GM12872 (cell line): Measurements from ENCODE around the gene ANKRD23.

Experiments
- TF ChIP-seq, protein P1 (sequence below): IDR thresholded peaks from 3 replicates; pipeline ENCODE4 v1.5.1; 2011; ENCODE audit warnings: low read depth, mild to moderate bottlenecking, low read length, moderate library complexity; ENCODE audit not compliant: insufficient read depth

The ANKRD23 gene

GRCh38 chr2:96798733-96799622 is 44.8 kb downstream of the ANKRD23 start:
- TF ChIP-seq, protein P1, sequence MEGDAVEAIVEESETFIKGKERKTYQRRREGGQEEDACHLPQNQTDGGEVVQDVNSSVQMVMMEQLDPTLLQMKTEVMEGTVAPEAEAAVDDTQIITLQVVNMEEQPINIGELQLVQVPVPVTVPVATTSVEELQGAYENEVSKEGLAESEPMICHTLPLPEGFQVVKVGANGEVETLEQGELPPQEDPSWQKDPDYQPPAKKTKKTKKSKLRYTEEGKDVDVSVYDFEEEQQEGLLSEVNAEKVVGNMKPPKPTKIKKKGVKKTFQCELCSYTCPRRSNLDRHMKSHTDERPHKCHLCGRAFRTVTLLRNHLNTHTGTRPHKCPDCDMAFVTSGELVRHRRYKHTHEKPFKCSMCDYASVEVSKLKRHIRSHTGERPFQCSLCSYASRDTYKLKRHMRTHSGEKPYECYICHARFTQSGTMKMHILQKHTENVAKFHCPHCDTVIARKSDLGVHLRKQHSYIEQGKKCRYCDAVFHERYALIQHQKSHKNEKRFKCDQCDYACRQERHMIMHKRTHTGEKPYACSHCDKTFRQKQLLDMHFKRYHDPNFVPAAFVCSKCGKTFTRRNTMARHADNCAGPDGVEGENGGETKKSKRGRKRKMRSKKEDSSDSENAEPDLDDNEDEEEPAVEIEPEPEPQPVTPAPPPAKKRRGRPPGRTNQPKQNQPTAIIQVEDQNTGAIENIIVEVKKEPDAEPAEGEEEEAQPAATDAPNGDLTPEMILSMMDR = no peak

DNA sequence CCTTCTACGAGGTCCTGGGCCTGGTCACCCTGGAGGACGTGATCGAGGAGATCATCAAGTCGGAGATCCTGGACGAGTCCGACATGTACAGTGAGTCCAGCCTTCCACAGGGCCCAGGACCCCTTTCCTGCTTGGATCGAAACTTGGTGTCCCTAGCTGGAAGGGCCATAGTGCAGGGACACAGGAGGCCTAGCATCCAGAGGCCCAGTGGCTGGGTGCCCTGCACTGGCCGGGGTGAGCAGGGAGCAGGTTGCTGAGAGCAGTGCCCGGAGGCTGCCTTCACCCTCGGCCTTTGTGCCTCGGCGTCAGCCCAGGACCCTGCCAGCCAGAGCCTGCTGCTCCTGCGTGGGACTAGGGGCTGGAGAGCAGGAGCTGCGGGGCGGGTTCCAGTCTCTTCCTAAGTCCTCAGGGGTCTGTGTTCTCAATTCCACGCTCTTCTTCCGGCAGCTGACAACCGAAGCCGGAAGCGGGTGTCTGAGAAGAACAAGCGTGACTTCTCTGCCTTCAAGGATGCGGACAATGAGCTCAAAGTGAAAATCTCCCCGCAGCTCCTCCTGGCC is 46.7 kb downstream of the ANKRD23 start:
- TF ChIP-seq, protein P1 = no peak

DNA sequence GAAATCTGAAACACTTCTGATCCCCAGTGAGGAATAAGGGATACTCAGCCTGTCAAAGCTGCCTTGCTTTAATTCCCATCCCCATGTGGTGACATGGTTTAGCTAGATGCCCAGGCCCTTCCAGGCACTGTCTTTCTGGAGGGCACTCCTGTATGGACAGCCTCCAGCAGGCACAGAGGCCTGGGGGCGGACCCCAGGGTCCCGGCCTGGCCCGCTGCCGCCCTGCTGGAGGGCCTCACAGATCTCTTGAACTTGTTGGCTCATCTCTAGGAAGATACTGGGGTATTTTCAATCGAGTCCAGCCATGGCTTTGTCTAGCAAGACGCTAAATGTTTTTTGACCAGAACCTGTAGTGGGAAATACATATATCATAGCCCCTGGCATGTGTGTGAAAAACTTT is 48.7 kb downstream of the ANKRD23 start:
- TF ChIP-seq, protein P1 = no peak

DNA sequence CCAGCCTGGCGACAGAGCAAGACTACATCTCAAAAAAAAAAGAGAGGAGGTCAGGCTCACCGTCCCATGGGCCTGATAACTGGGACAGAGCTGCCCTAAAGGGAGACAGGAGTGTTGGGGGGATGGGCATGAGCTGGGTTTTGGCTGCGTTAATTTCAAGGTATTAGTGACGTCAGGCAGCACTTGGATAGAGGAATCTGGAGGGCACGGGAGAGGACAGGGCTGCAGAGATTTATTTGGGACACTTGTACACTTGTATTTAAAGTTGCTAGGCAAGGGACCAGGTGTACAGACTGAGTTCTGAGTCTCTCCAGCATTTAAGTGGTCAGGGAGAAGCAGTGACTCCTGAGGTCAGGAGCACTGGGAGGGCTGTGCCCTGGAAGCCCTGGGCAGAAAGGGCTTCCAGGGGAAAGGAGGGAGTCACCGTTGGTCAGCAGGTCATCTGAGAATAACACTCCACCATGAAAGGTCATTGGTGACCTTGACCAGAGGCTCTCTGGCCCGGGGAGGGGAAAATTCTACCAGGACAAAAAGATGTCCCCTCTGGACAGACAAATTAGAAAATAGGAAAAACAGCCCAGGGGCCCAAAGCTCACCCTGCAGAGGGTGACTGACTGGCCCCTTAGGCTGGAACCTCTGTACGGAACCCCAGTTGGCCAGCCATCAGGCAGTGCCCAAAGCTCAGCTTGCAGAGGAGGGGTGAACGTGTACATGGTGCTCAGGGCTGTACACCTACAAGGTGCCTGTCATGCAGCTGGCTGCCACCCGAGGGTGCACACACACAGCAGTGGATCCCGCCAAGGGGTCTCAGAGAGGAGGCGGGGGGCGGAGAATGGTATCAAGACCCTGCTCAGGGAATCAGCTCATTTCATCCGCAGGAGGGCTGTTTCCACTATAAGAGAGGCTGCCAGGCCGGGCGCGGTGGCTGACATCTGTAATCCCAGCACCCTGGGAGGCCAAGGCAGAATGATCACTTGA is 50.8 kb downstream of the ANKRD23 start:
- TF ChIP-seq, protein P1 = no peak

- TF ChIP-seq, protein P1 = no peak
Measured at GRCh38 chr2:96789245-96789617, 54.6 kb downstream of the ANKRD23 start.

- TF ChIP-seq, protein P1 = no peak
Measured at GRCh38 chr2:96788442-96789244, 55.2 kb downstream of the ANKRD23 start.
